HEK293 (cell line): ENCODE results near the gene PCDH9.

Experiments
- CTCF ChIP-seq: fragments of 450-650 bp; formaldehyde crosslinking; IDR thresholded peaks from 2 replicates; pipeline ENCODE4 v1.5.1; 2016; ENCODE audit warnings: missing biosample characterization, missing genetic modification characterization
- MZF1 ChIP-seq: fragments of 450-650 bp; formaldehyde crosslinking; IDR thresholded peaks from 2 replicates; pipeline ENCODE4 v1.5.1; 2017; ENCODE audit warnings: missing biosample characterization, missing genetic modification characterization, borderline replicate concordance
- PBX3 ChIP-seq: sonication (generic); formaldehyde crosslinking; IDR thresholded peaks from 2 replicates; pipeline ENCODE4 v1.8.1; 2022; ENCODE audit warnings: mild to moderate bottlenecking, moderate library complexity, missing genetic modification reagents
- ZBTB20 ChIP-seq: fragments of 450-650 bp; formaldehyde crosslinking; IDR thresholded peaks from 2 replicates; pipeline ENCODE4 v1.5.1; 2016; ENCODE audit warnings: missing biosample characterization, missing genetic modification characterization
- ZBTB21 ChIP-seq: fragments of 450-650 bp; formaldehyde crosslinking; IDR thresholded peaks from 2 replicates; pipeline ENCODE4 v1.5.1; 2017; ENCODE audit warnings: missing biosample characterization, missing genetic modification characterization
- ZFP3 ChIP-seq: fragments of 450-650 bp; formaldehyde crosslinking; IDR thresholded peaks from 2 replicates; pipeline ENCODE4 v1.5.1; 2016; ENCODE audit warnings: low read depth, missing biosample characterization, missing genetic modification characterization
- ZNF248 ChIP-seq: fragments of 450-650 bp; formaldehyde crosslinking; IDR thresholded peaks from 2 replicates; pipeline ENCODE4 v1.5.1; 2017; ENCODE audit warnings: missing biosample characterization, missing genetic modification characterization
- ZNF335 ChIP-seq: fragments of 450-650 bp; formaldehyde crosslinking; conservative IDR thresholded peaks from 2 replicates; pipeline ENCODE4 v1.5.1; 2016; ENCODE audit warnings: missing biosample characterization, missing genetic modification characterization
- ZNF423 ChIP-seq: fragments of 450-650 bp; formaldehyde crosslinking; IDR thresholded peaks from 2 replicates; pipeline ENCODE4 v1.5.1; 2016; ENCODE audit warnings: missing biosample characterization, missing genetic modification characterization

DNA sequence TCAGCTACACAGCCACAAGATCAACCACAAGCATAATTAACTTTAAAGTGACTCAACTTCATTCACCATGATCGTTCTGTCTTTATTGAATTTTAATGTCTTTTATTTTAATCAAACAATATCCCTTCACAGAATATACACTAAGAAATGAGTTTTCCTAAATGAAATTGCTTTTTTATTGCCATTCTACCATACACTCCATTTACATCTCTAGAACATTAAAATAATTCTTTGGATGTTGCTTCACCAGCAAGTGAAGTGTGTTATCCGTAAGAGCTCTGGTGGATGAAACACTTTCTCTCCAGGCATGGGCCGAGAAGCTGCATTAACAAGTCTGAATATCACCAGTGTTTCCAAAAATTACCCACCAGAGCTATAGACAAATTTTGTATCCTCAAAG is 789.2 kb downstream of the PCDH9 start:
- TF ChIP-seq ZBTB21 (tag by site-specific recombination) (no peak), ZNF335 (no peak), CTCF (no peak), MZF1 (tag by site-specific recombination) (no peak), ZNF423 (tag by site-specific recombination) (no peak), ZFP3 (no peak), PBX3 (CRISPR knock-in tag) (no peak), ZNF248 (no peak), ZBTB20 (tag by site-specific recombination) (no peak)
